ENCODE results near the gene NET1. TPM values are rescaled to one million over a fixed set of nuclear protein-coding genes. Genes with fewer than 3 reads are reported as not detected.

Gene NET1
- total RNA-seq, 1 donor from 2014 or later: 11.3 TPM

DNA sequence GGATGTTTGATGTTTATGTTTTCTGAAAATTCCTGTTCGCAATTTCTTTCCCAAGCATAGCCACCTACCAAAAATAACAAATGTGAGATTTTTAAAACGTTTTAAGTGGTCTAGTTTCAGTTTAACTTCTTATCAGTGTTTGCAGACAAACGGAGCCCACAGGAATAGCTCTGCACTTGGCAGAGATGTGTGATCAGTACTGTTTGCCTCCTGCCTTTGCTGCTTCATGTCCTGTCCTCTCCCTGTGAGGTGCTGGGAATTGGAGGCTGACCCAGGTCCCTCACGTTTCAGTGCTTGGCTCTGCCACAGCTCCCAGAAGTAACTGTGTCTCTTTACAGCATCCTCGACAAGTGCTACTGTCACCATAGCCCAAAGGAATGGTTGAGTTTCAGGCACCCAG lies 46.4 kb upstream of the NET1 start:
- no peak for DNase-seq (ENCODE audit: extremely low spot score, unreplicated experiment)
- Mint-ChIP-seq H3K9me3 (ENCODE audit: unreplicated experiment) (no peaks in the 10 kb centered on the region), H3K36me3 (ENCODE audit: unreplicated experiment) (no peaks in the 10 kb centered on the region), H3K27ac (ENCODE audit: unreplicated experiment) (no peak overlapping the region), H3K4me3 (ENCODE audit: unreplicated experiment) (no peak overlapping the region), H3K27me3 (ENCODE audit: unreplicated experiment) (peaks cover 46% of the 10 kb centered on the region), H3K4me1 (ENCODE audit: unreplicated experiment) (no peaks in the 10 kb centered on the region)
- TF ChIP-seq CTCF (IDR thresholded peaks at IDR 0.05): no peak

DNA sequence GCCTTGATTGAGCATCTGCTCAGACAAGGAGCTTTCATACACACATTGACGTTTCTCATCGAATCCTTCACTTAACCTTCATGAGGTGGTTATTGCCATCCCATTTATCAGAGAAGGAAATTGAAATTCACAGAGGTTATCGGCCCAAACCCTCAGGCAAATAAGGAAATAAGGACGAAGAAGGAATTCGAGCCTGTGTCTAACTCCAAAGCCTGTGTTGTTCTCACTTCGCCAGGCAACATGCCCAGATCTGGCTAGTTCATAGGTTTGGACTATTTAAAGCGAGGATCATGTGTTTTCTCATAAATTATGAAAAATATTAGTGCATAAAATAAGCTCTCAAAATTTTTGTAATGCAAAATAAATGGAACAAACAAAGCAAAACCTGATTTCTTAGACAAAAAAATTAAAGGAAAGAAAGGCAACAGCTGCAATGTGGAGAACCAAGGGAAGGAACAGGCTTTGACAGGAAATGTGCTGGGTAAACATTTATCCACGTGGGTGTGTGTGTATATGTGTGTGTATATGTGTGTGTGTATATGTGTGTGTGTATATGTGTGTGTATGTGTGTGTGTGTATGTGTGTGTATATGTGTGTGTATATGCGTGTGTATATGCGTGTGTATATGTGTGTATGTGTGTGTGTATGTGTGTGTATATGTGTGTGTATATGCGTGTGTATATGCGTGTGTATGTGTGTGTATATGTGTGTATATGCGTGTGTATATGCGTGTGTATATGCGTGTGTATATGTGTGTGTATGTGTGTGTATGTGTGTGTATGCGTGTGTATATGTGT lies 42.8 kb upstream of the NET1 start:
- Mint-ChIP-seq H3K27ac (ENCODE audit: unreplicated experiment) (no peak overlapping the region), H3K4me3 (ENCODE audit: unreplicated experiment) (no peak overlapping the region), H3K36me3 (ENCODE audit: unreplicated experiment) (no peaks in the 10 kb centered on the region), H3K27me3 (ENCODE audit: unreplicated experiment) (peaks cover 29% of the 10 kb centered on the region), H3K4me1 (ENCODE audit: unreplicated experiment) (no peaks in the 10 kb centered on the region), H3K9me3 (ENCODE audit: unreplicated experiment) (no peaks in the 10 kb centered on the region)
- DNase-seq (ENCODE audit: extremely low spot score, unreplicated experiment): no peak
- TF ChIP-seq CTCF (IDR thresholded peaks at IDR 0.05): no peak

DNA sequence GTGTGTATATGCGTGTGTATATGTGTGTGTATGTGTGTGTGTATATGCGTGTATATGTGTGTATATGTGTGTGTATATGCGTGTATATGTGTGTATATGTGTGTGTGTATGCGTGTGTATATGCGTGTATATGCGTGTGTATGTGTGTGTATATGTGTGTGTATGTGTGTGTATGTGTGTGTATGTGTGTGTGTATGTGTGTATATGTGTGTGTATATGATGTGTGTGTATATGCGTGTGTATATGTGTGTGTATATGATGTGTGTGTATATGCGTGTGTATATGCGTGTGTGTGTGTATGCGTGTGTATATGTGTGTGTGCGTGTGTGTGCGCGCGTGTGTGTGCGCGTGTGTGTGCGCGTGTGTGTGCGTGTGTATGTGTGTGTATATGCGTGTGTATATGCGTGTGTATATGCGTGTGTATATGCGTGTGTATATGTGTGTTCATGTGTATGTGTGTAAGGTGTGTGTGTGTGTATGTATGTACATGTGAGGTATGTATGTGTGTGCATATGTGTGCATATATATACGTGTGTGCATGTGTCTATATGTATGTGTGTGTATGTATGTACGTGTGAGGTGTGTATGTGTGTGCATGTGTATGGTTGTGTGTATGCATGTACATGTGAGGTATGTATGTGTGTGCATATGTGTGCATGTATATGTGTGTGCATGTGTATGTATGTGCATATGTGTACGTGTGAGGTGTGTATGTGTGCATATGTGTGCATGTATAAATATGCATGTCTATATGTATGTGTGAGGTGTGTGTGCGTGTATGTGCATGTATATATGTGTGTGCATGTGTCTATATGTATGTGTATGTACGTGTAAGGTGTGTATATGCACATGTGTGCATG lies 41.6 kb upstream of the NET1 start:
- H3K4me3 Mint-ChIP-seq (ENCODE audit: unreplicated experiment): no peak overlapping the region
- no peak for TF ChIP-seq CTCF (IDR thresholded peaks at IDR 0.05)
- H3K9me3 Mint-ChIP-seq (ENCODE audit: unreplicated experiment): no peaks in the 10 kb centered on the region
- no peaks in the 10 kb centered on the region for H3K4me1 Mint-ChIP-seq (ENCODE audit: unreplicated experiment)
- no peak for DNase-seq (ENCODE audit: extremely low spot score, unreplicated experiment)
- no peaks in the 10 kb centered on the region for H3K36me3 Mint-ChIP-seq (ENCODE audit: unreplicated experiment)
- H3K27ac Mint-ChIP-seq (ENCODE audit: unreplicated experiment): no peak overlapping the region
- peaks cover 32% of the 10 kb centered on the region for H3K27me3 Mint-ChIP-seq (ENCODE audit: unreplicated experiment)

DNA sequence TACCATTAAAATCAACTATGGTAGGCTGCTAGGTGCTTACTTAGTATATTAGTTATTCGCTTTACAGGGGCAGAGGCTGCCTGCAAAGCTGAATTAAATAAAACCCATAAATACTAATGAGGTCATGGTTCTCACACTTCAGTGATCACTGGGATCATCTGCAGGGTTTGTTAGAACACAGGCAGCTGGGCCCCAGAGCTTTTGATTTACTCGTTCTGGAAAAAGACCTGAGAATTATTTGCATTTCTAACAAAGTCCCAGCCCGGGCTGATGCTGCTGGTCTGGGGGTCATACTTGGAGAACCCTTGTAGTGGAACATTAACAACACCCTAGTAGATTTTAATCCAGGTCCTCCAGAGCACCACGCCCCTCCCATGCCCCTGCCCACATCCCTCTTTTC lies 39.0 kb upstream of the NET1 start:
- Mint-ChIP-seq H3K4me3 (ENCODE audit: unreplicated experiment) (no peak overlapping the region), H3K27me3 (ENCODE audit: unreplicated experiment) (peaks cover 23% of the 10 kb centered on the region), H3K9me3 (ENCODE audit: unreplicated experiment) (no peaks in the 10 kb centered on the region), H3K36me3 (ENCODE audit: unreplicated experiment) (no peaks in the 10 kb centered on the region), H3K4me1 (ENCODE audit: unreplicated experiment) (no peaks in the 10 kb centered on the region), H3K27ac (ENCODE audit: unreplicated experiment) (no peak overlapping the region)
- no peak for DNase-seq (ENCODE audit: extremely low spot score, unreplicated experiment)
- TF ChIP-seq CTCF (IDR thresholded peaks at IDR 0.05): no peak
